SK-N-SH treated with all-trans-retinoic acid at 6 μM for 48 hours (cell line): Measurements from ENCODE around the gene DRGX.

ENCODE experiments used
- ZFP3 ChIP-seq: fragments of 250-450 bp; sonication (Bioruptor Pico); IDR thresholded peaks from 2 replicates; pipeline ENCODE4 v1.5.0; 2020; ENCODE audit warnings: mild to moderate bottlenecking, moderate library complexity
- TF ChIP-seq, protein P1 (sequence below): fragments of 250-450 bp; sonication (Bioruptor Pico); IDR thresholded peaks from 2 replicates; pipeline ENCODE4 v1.5.1; 2020; ENCODE audit warnings: low read depth, mild to moderate bottlenecking, moderate library complexity
- TF ChIP-seq, protein P2 (sequence below): fragments of 250-450 bp; sonication (Bioruptor Pico); IDR thresholded peaks from 2 replicates; pipeline ENCODE4 v1.8.0; 2020; ENCODE audit warnings: mild to moderate bottlenecking, moderate library complexity, borderline replicate concordance

DNA sequence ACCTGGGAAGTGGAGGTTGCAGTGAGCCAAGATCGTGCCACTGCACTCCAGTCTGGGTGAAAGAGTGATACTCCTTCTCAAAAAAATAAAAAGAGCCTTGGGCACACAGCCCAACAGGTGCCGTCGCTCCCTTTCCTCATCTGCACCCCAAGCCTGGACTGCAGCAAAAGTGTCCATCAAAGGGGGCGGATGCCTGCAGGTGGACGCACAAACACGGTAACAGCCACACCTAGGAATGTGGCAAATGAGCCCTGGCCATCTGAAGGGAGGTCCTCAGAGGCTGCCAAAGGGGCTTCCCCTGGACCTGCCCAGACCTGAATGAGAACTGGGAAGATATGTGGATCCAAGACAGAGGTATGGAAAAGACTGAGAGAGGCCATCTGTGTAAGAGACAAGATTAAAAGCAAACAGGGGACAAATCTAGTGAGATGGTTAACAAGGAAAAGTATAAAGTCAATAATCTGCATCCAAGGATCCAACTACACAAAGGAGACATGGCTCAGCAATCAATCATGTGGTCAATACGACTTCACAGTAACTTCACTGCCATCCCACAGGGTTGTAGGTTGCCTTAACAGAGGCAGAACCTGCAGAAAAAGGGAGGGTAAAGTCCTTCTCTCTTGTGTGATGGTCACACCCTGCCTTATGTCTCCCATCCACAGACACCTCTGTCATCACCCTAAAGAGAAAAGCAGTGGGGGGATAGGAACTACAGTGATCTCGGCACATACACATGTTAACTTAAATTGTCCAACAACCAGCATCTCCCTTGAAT, 25.4 kb downstream of the DRGX start:
- no peak for TF ChIP-seq ZFP3 (CRISPR knock-in tag)
- TF ChIP-seq, protein P1, sequence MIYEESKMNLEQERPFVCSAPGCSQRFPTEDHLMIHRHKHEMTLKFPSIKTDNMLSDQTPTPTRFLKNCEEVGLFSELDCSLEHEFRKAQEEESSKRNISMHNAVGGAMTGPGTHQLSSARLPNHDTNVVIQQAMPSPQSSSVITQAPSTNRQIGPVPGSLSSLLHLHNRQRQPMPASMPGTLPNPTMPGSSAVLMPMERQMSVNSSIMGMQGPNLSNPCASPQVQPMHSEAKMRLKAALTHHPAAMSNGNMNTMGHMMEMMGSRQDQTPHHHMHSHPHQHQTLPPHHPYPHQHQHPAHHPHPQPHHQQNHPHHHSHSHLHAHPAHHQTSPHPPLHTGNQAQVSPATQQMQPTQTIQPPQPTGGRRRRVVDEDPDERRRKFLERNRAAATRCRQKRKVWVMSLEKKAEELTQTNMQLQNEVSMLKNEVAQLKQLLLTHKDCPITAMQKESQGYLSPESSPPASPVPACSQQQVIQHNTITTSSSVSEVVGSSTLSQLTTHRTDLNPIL (CRISPR knock-in tag) = no peak
- TF ChIP-seq, protein P2, sequence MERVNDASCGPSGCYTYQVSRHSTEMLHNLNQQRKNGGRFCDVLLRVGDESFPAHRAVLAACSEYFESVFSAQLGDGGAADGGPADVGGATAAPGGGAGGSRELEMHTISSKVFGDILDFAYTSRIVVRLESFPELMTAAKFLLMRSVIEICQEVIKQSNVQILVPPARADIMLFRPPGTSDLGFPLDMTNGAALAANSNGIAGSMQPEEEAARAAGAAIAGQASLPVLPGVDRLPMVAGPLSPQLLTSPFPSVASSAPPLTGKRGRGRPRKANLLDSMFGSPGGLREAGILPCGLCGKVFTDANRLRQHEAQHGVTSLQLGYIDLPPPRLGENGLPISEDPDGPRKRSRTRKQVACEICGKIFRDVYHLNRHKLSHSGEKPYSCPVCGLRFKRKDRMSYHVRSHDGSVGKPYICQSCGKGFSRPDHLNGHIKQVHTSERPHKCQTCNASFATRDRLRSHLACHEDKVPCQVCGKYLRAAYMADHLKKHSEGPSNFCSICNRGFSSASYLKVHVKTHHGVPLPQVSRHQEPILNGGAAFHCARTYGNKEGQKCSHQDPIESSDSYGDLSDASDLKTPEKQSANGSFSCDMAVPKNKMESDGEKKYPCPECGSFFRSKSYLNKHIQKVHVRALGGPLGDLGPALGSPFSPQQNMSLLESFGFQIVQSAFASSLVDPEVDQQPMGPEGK (CRISPR knock-in tag) = no peak
